Measurements from ENCODE around the gene COX7C. TPM values are rescaled to one million over a fixed set of nuclear protein-coding genes. Genes with fewer than 3 reads are reported as not detected.

COX7C gene
- total and polyA plus RNA-seq, 3 donors from 2014 or later = 258 to 568 (median 370) TPM

- TF ChIP-seq POLR2A (IDR thresholded peaks at IDR 0.05) (no peak), CTCF (IDR thresholded peaks at IDR 0.05) (no peak)
- Histone ChIP-seq H3K4me1 (no peaks in the 10 kb centered on the region), H3K36me3 (ENCODE audit: low read depth, missing control alignments) (no peaks in the 10 kb centered on the region), H3K27me3 (no peaks in the 10 kb centered on the region), H3K4me3 (no peak overlapping the region), H3K27ac (no peak overlapping the region), H3K9me3 (no peaks in the 10 kb centered on the region)
- WGBS, 2 donors = 92 to 94% methylated on average over 2 of the region's 2 CpGs
- intact Hi-C loops (cut with DNase I; ENCODE audit: low total_unique reads) = no loop called here
- no peak for DNase-seq
These were observed 46.4 kb downstream of the COX7C start for GRCh38 chr5:86664173-86664572.

- Histone ChIP-seq H3K9me3 (no peaks in the 10 kb centered on the region), H3K4me1 (no peaks in the 10 kb centered on the region), H3K27ac (no peak overlapping the region), H3K36me3 (ENCODE audit: low read depth, missing control alignments) (no peaks in the 10 kb centered on the region), H3K4me3 (peak overlapping the region in 1 of 2 donors; percentile 12), H3K27me3 (no peaks in the 10 kb centered on the region)
- intact Hi-C loops (cut with DNase I; ENCODE audit: low total_unique reads) = no loop called here
- DNase-seq = peak; percentile 19
- 51 to 66% methylated on average over 13 of the region's 13 CpGs for WGBS, 2 donors
- TF ChIP-seq CTCF (IDR thresholded peaks at IDR 0.05) = no peak
- TF ChIP-seq POLR2A (IDR thresholded peaks at IDR 0.05) = no peak
These were observed 48.4 kb downstream of the COX7C start for GRCh38 chr5:86665984-86666760.

- no peaks in the 10 kb centered on the region for H3K36me3 ChIP-seq (ENCODE audit: low read depth, missing control alignments)
- no peaks in the 10 kb centered on the region for H3K27me3 ChIP-seq
- no peaks in the 10 kb centered on the region for H3K9me3 ChIP-seq
- 88 to 92% methylated on average over 3 of the region's 3 CpGs for WGBS, 2 donors
- H3K27ac ChIP-seq = no peak overlapping the region
- TF ChIP-seq POLR2A (IDR thresholded peaks at IDR 0.05) (no peak), CTCF (IDR thresholded peaks at IDR 0.05) (no peak)
- intact Hi-C loops (cut with DNase I; ENCODE audit: low total_unique reads) = no loop called here
- H3K4me3 ChIP-seq = no peak overlapping the region
- DNase-seq = no peak
- H3K4me1 ChIP-seq = no peaks in the 10 kb centered on the region
These were observed 49.2 kb downstream of the COX7C start for GRCh38 chr5:86666981-86667380.

Small RNAs within 50 kb of the gene (small RNA-seq; reads per million reads assigned to genes)
- 0 reads per million in 2 donors for gene RNU6-804P
